Kidney (tissue), 14 donors: ENCODE data around the gene LRFN3. TPM values are rescaled to one million over a fixed set of nuclear protein-coding genes. Genes with fewer than 3 reads are reported as not detected.

Source experiments
- DNase-seq, 5 donors: peaks; one replicate each; pipeline ENCODE4 v3.0.0-alpha.2; 2013 to 2020
- FAIRE-seq: peaks from 2 replicates; lab custom pipeline; 2012; peaks lifted over from hg19 to GRCh38; lab: Jason Lieb, UNC
- H3K27ac ChIP-seq, 2 donors: one replicate each; pipeline ENCODE4 v1.7.0; 2013; ENCODE audit warnings: low read depth in 2 of 2, low read length in 2 of 2, inconsistent platforms in 1 of 2
- H3K27me3 ChIP-seq: one replicate; pipeline ENCODE4 v1.7.1; 2013; ENCODE audit warnings: low read length, inconsistent platforms; ENCODE audit not compliant: control insufficient read depth, insufficient read depth
- H3K36me3 ChIP-seq, 3 donors: one replicate each; pipeline versions ENCODE4 v1.7.0 to v1.7.1; 2013; ENCODE audit warnings: low read length in 3 of 3, control low read depth in 1 of 3, inconsistent platforms in 1 of 3; ENCODE audit not compliant: insufficient read depth in 3 of 3, control insufficient read depth in 2 of 3
- H3K4me1 ChIP-seq, 3 donors: one replicate each; pipeline versions ENCODE4 v1.7.0 to v1.7.1; 2013; ENCODE audit warnings: low read length in 3 of 3, inconsistent platforms in 1 of 3, low read depth in 1 of 3; ENCODE audit not compliant: control insufficient read depth in 2 of 3, insufficient read depth in 2 of 3
- H3K4me3 ChIP-seq, 3 donors: one replicate each; pipeline versions ENCODE4 v1.7.0 to v1.8.1; 2013; ENCODE audit warnings: low read length in 3 of 3, control low read depth in 1 of 3, inconsistent platforms in 1 of 3
- H3K9ac ChIP-seq, 3 donors: one replicate each; pipeline versions ENCODE4 v1.7.0 to v1.7.1; 2013; ENCODE audit warnings: low read length in 3 of 3, control low read depth in 1 of 3, inconsistent platforms in 1 of 3
- H3K9me3 ChIP-seq, 3 donors: one replicate each; pipeline versions ENCODE4 v1.7.0 to v1.7.1; 2013; ENCODE audit warnings: low read length in 3 of 3, control low read depth in 1 of 3, inconsistent platforms in 1 of 3; ENCODE audit not compliant: control insufficient read depth in 2 of 3, insufficient read depth in 1 of 3
- CTCF ChIP-seq: IDR thresholded peaks from 3 replicates; pipeline ENCODE4 v1.5.1; 2012; ENCODE audit warnings: mild to moderate bottlenecking, moderate library complexity, borderline replicate concordance; ENCODE audit not compliant: insufficient read depth; ENCODE audit errors: extremely low read depth
- intact Hi-C: fragments of 100-400 bp; cut with DNase I; formaldehyde crosslinking; loops from one replicate; pipeline ENCODE4 v1.11.1; 2022
- polyA plus RNA-seq: library from polyadenylated mRNA; stranded (reverse); fragments of 350-450 nt; fragmentation: Illumina TruSeq; extraction: RNeasy Lipid Tissue Mini Kit (QIAGEN cat#74804); gene quantifications from one replicate; pipeline ENCODE4 v1.2.3, GENCODE V29; 2014; ENCODE audit warnings: low read depth, low replicate concordance; ENCODE audit not compliant: insufficient read depth
- total RNA-seq: library from RNA; stranded (reverse); fragmentation: NEBNext Ultra II Directional; extraction: Animal tissue kit (Norgen Biotek cat#: 25700); gene quantifications from one replicate; pipeline ENCODE4 v1.2.1, GENCODE V29; 2021
- donor health status: control.
- donor health status: control.
- donor health status: control.
- donor health status: control.
- donor health status: control.
- donor health status: DM: yes; HTN: yes; CAD: no.
- donor health status: Normal renal cell carcinoma (clear cell type).

Gene LRFN3
- total and polyA plus RNA-seq, 2 donors from 2014 or later, result 8.2 to 9.4 TPM

- Histone ChIP-seq H3K9ac (no peak overlapping the region), H3K27me3 (no peaks in the 10 kb centered on the region), H3K4me3 (no peak overlapping the region), H3K36me3 (no peaks in the 10 kb centered on the region), H3K9me3 (peaks cover 0 to 5% (median 0%) of the 10 kb centered on the region in 3 donors), H3K27ac (no peak overlapping the region), H3K4me1 (peaks cover 0 to 2% (median 0%) of the 10 kb centered on the region in 3 donors)
- TF ChIP-seq CTCF, result no peak
- DNase-seq (no peak), FAIRE-seq (no peak)
- intact Hi-C loops, result loop anchor here (5.0 kb wide), 1 partner anchor 48 kb away; no protein-coding TSS in a partner anchor
Measured at GRCh38 chr19:35929876-35930275, 6.3 kb upstream of the LRFN3 start.

GRCh38 chr19:35931161-35931873 lies 4.9 kb upstream of the LRFN3 start:
- peak; percentile 94 for TF ChIP-seq CTCF
- Histone ChIP-seq H3K36me3 (no peaks in the 10 kb centered on the region), H3K27me3 (no peaks in the 10 kb centered on the region), H3K4me3 (peak overlapping the region; percentile 35 to 45 (median 36)), H3K27ac (peak overlapping the region in 1 of 2 donors; percentile 41), H3K4me1 (peaks cover 3 to 9% (median 4%) of the 10 kb centered on the region in 3 donors), H3K9ac (peak overlapping the region in 1 of 3 donors; percentile 17), H3K9me3 (no peaks in the 10 kb centered on the region)
- intact Hi-C loops, result loop anchor here (5.0 kb wide), 1 partner anchor 49 kb away; no protein-coding TSS in a partner anchor
- DNase-seq, result peak; percentile 100
- peak; percentile 95 for FAIRE-seq

- no peak for TF ChIP-seq CTCF
- Histone ChIP-seq H3K27me3 (no peaks in the 10 kb centered on the region), H3K4me1 (peaks cover 3 to 11% (median 5%) of the 10 kb centered on the region in 3 donors), H3K36me3 (no peaks in the 10 kb centered on the region), H3K9ac (no peak overlapping the region), H3K4me3 (no peak overlapping the region), H3K27ac (no peak overlapping the region), H3K9me3 (no peaks in the 10 kb centered on the region)
- intact Hi-C loops, result loop anchor here (5.0 kb wide), 1 partner anchor 50 kb away; no protein-coding TSS in a partner anchor
- DNase-seq, result no peak
- FAIRE-seq, result no peak
Measured at GRCh38 chr19:35931874-35932202, 4.3 kb upstream of the LRFN3 start.
